ENCODE results near the gene SH3RF1. TPM values are rescaled to one million over a fixed set of nuclear protein-coding genes. Genes with fewer than 3 reads are reported as not detected.

The SH3RF1 gene
- total RNA-seq, 1 donor from 2014 or later, result 21.6 TPM

- H3K27me3 Mint-ChIP-seq, result no peaks in the 10 kb centered on the region
- H3K27ac Mint-ChIP-seq, result no peak overlapping the region
- DNase-seq (ENCODE audit: extremely low spot score, unreplicated experiment), result no peak
- H3K36me3 Mint-ChIP-seq, result peaks cover 52% of the 10 kb centered on the region
- TF ChIP-seq CTCF (conservative IDR thresholded peaks at IDR 0.05), result no peak
- no peak overlapping the region for H3K4me3 Mint-ChIP-seq
- peaks cover 22% of the 10 kb centered on the region for H3K4me1 Mint-ChIP-seq (ENCODE audit: unreplicated experiment)
- H3K9me3 Mint-ChIP-seq, result peaks cover 4% of the 10 kb centered on the region
Observed at GRCh38 chr4:169098969-169099690, 171.6 kb downstream of the SH3RF1 start.

- TF ChIP-seq CTCF (conservative IDR thresholded peaks at IDR 0.05), result no peak
- DNase-seq (ENCODE audit: extremely low spot score, unreplicated experiment), result no peak
- Mint-ChIP-seq H3K36me3 (peaks cover 49% of the 10 kb centered on the region), H3K27me3 (no peaks in the 10 kb centered on the region), H3K9me3 (peaks cover 4% of the 10 kb centered on the region), H3K4me3 (no peak overlapping the region), H3K4me1 (ENCODE audit: unreplicated experiment) (peaks cover 18% of the 10 kb centered on the region), H3K27ac (no peak overlapping the region)
Observed at GRCh38 chr4:169098532-169098931, 172.2 kb downstream of the SH3RF1 start.

- Mint-ChIP-seq H3K36me3 (peaks cover 49% of the 10 kb centered on the region), H3K27me3 (no peaks in the 10 kb centered on the region), H3K4me1 (ENCODE audit: unreplicated experiment) (peaks cover 18% of the 10 kb centered on the region), H3K27ac (no peak overlapping the region), H3K9me3 (peaks cover 4% of the 10 kb centered on the region), H3K4me3 (no peak overlapping the region)
- DNase-seq (ENCODE audit: extremely low spot score, unreplicated experiment), result no peak
- TF ChIP-seq CTCF (conservative IDR thresholded peaks at IDR 0.05), result no peak
Observed at GRCh38 chr4:169098054-169098497, 172.7 kb downstream of the SH3RF1 start.

GRCh38 chr4:169096221-169096620, 174.5 kb downstream of the SH3RF1 start:
- H3K27me3 Mint-ChIP-seq, result no peaks in the 10 kb centered on the region
- no peak overlapping the region for H3K4me3 Mint-ChIP-seq
- peaks cover 4% of the 10 kb centered on the region for H3K9me3 Mint-ChIP-seq

GRCh38 chr4:169094656-169095231, 176.0 kb downstream of the SH3RF1 start:
- H3K27me3 Mint-ChIP-seq, result no peaks in the 10 kb centered on the region
- no peak overlapping the region for H3K4me3 Mint-ChIP-seq
- H3K27ac Mint-ChIP-seq, result no peak overlapping the region
- no peak for DNase-seq (ENCODE audit: extremely low spot score, unreplicated experiment)
- no peaks in the 10 kb centered on the region for H3K4me1 Mint-ChIP-seq (ENCODE audit: unreplicated experiment)
- peaks cover 41% of the 10 kb centered on the region for H3K36me3 Mint-ChIP-seq
- H3K9me3 Mint-ChIP-seq, result peaks cover 4% of the 10 kb centered on the region
- no peak for TF ChIP-seq CTCF (conservative IDR thresholded peaks at IDR 0.05)

More at GRCh38 chr4:169096221-169096620, 174.5 kb downstream of the SH3RF1 start:
- TF ChIP-seq CTCF (conservative IDR thresholded peaks at IDR 0.05), result no peak
- peaks cover 44% of the 10 kb centered on the region for H3K36me3 Mint-ChIP-seq
- no peak for DNase-seq (ENCODE audit: extremely low spot score, unreplicated experiment)
- H3K27ac Mint-ChIP-seq, result no peak overlapping the region
- H3K4me1 Mint-ChIP-seq (ENCODE audit: unreplicated experiment), result peaks cover 13% of the 10 kb centered on the region

Data from type B pancreatic cell (in vitro differentiated cells).